T-helper 1 cell treated with Interleukin-12 subunit alpha and Interleukin-12 subunit beta and Interleukin-4 antibody, amounts not matched to agents 30 ng/mL and 1 ng/mL, for 36 hours (primary cell): Measurements from ENCODE around the gene PCDHB12. TPM values are rescaled to one million over a fixed set of nuclear protein-coding genes. Genes with fewer than 3 reads are reported as not detected.

Experiments
- intact Hi-C: fragments of 100-400 bp; cut with micrococcal nuclease; formaldehyde crosslinking; loops from one replicate; pipeline ENCODE4 v1.15.1; 2024
- total RNA-seq: library from RNA; stranded (reverse); gene quantifications from 2 replicates; pipeline ENCODE4 v1.2.3, GENCODE V29; 2022

The PCDHB12 gene
- total RNA-seq, 1 donor from 2014 or later: not detected

DNA sequence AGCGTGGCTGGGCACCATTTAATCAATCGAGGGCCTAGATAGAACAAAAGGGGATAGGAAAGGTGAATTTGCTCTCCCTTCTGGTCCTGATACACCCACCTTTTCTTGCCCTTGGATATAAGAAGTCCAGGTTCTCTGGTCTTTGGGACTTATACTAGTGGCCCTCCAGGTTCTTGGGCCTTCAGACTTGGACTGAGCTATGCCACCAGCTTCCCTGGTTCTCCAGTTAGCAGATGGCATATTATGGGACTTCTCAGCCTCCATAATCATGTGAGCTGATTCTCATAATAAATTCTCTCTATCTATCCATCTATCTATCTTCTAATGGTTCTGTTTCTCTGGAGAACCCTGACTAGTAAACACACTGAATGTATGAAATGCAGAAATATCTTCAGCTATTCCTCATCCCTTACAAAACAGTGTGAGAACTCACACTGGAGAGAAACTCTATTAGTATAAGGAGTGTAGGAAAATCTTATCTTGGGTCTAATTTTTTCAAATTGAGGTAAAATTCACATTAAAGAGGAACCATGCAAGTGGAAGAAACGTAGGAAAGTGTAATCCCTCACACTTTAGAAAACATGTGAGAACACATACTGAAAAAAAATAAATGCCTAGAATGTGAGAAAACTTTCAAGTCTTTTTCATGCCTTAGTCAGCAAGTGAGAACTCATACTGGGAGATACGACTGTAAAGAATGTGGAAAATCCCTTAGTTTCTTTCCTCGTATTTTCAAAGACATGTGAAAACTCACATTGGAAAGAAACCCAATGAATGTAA, 52.1 kb downstream of the PCDHB12 start:
- intact Hi-C loops: loop anchor here (2.0 kb wide), 1 partner anchor 60 kb away; the partner anchor contains the start of gene TAF7

DNA sequence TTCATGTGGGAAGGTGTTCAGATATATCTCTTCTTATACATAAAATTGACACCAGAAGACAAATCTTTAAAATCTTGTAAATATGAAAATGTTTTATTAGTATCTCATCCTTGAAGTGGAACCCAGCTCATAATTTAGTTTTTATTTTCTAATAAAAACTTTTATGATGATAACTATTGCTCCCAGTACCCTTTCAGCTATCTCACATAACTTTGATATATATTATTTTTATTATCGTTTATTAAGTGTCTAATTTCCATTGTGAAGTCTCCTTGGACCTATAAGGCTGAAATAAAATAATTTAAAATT, 52.7 kb downstream of the PCDHB12 start:
- intact Hi-C loops: loop anchor here (2.0 kb wide), 1 partner anchor 60 kb away; the partner anchor contains the start of gene TAF7

Other genes with a start within 250 kb of the PCDHB12 start
- gene PCDHAC2, start 242.2 kb upstream of the PCDHB12 start, total RNA-seq: not detected in 2 replicates
- gene PCDHB1, start 157.3 kb upstream of the PCDHB12 start, total RNA-seq: not detected in 2 replicates
- 0.07 TPM in 1 of 2 replicates, not detected in the other for gene PCDHB2, start 114.1 kb upstream of the PCDHB12 start, total RNA-seq
- gene PCDHB3, start 108.2 kb upstream of the PCDHB12 start, total RNA-seq: not detected in 2 replicates
- not detected in 2 replicates for gene PCDHB4, start 86.9 kb upstream of the PCDHB12 start, total RNA-seq
- not detected in 2 replicates for gene PCDHB5, start 73.5 kb upstream of the PCDHB12 start, total RNA-seq
- not detected in 2 replicates for gene PCDHB6, start 58.7 kb upstream of the PCDHB12 start, total RNA-seq
- gene PCDHB7, start 36.1 kb upstream of the PCDHB12 start, total RNA-seq: not detected in 2 replicates
- gene PCDHB8, start 30.9 kb upstream of the PCDHB12 start, total RNA-seq: not detected in 2 replicates
- not detected in 2 replicates for gene PCDHB16, start 26.3 kb upstream of the PCDHB12 start, total RNA-seq
- not detected in 2 replicates for gene PCDHB9, start 21.6 kb upstream of the PCDHB12 start, total RNA-seq
- not detected in 2 replicates for gene PCDHB10, start 16.4 kb upstream of the PCDHB12 start, total RNA-seq
- not detected in 2 replicates for gene PCDHB11, start 9.1 kb upstream of the PCDHB12 start, total RNA-seq
- gene PCDHB13, start 5.2 kb downstream of the PCDHB12 start, total RNA-seq: not detected in 2 replicates
- gene PCDHB14, start 14.6 kb downstream of the PCDHB12 start, total RNA-seq: not detected in 2 replicates
- gene PCDHB15, start 36.7 kb downstream of the PCDHB12 start, total RNA-seq: not detected in 2 replicates
- 0.44 and 0.56 TPM in 2 replicates for gene SLC25A2, start 95.3 kb downstream of the PCDHB12 start, total RNA-seq
- gene TAF7, start 112.1 kb downstream of the PCDHB12 start, total RNA-seq: 61.0 and 65.9 TPM in 2 replicates
- gene PCDHGA1, start 121.8 kb downstream of the PCDHB12 start, total RNA-seq: 0.15 and 0.17 TPM in 2 replicates
- gene PCDHGA2, start 130.0 kb downstream of the PCDHB12 start, total RNA-seq: 0.05 and 0.07 TPM in 2 replicates
- gene PCDHGA3, start 135.1 kb downstream of the PCDHB12 start, total RNA-seq: 0.07 and 0.34 TPM in 2 replicates
- 0.15 and 0.17 TPM in 2 replicates for gene PCDHGB1, start 141.4 kb downstream of the PCDHB12 start, total RNA-seq
- 0.74 and 0.98 TPM in 2 replicates for gene PCDHGA4, start 146.3 kb downstream of the PCDHB12 start, total RNA-seq
- 1.0 and 1.3 TPM in 2 replicates for gene PCDHGB2, start 151.3 kb downstream of the PCDHB12 start, total RNA-seq
- gene PCDHGA5, start 155.4 kb downstream of the PCDHB12 start, total RNA-seq: 0.46 and 0.49 TPM in 2 replicates
- gene PCDHGB3, start 161.5 kb downstream of the PCDHB12 start, total RNA-seq: 0.88 and 1.3 TPM in 2 replicates
- gene PCDHGA6, start 165.2 kb downstream of the PCDHB12 start, total RNA-seq: 0.44 and 0.80 TPM in 2 replicates
- 0.15 and 0.24 TPM in 2 replicates for gene PCDHGA7, start 174.0 kb downstream of the PCDHB12 start, total RNA-seq
- 0.17 TPM in 2 replicates for gene PCDHGB4, start 179.0 kb downstream of the PCDHB12 start, total RNA-seq
- 0.07 and 0.15 TPM in 2 replicates for gene PCDHGA8, start 183.9 kb downstream of the PCDHB12 start, total RNA-seq
- gene PCDHGB5, start 189.2 kb downstream of the PCDHB12 start, total RNA-seq: 0.46 and 0.66 TPM in 2 replicates
- gene PCDHGA9, start 194.1 kb downstream of the PCDHB12 start, total RNA-seq: 0.17 and 0.27 TPM in 2 replicates
- 0.22 and 0.37 TPM in 2 replicates for gene PCDHGB6, start 199.3 kb downstream of the PCDHB12 start, total RNA-seq
- gene PCDHGA10, start 204.3 kb downstream of the PCDHB12 start, total RNA-seq: 0.20 and 0.27 TPM in 2 replicates
- 0.07 and 0.29 TPM in 2 replicates for gene PCDHGB7, start 209.0 kb downstream of the PCDHB12 start, total RNA-seq
- gene PCDHGA11, start 212.3 kb downstream of the PCDHB12 start, total RNA-seq: 0.24 and 0.32 TPM in 2 replicates
- 0.12 and 0.20 TPM in 2 replicates for gene PCDHGA12, start 221.8 kb downstream of the PCDHB12 start, total RNA-seq